Measurements from ENCODE around the gene CEBPG.

CEBPG gene

GRCh38 chr19:33406521-33407139, 33.1 kb downstream of the CEBPG start:
- Histone ChIP-seq H3F3A (ENCODE audit: insufficient read depth, low read length) (no peaks in the 10 kb centered on the region), H2AFZ (ENCODE audit: low read length) (no peak overlapping the region), H3K27me3 (replicated peaks; ENCODE audit: insufficient read depth, low read length) (no peaks in the 10 kb centered on the region), H3K36me3 (replicated peaks; ENCODE audit: insufficient read depth, low read length) (no peaks in the 10 kb centered on the region), H3K4me3 (ENCODE audit: low read length) (no peak overlapping the region), H4K20me1 (ENCODE audit: insufficient read depth, low read length) (no peaks in the 10 kb centered on the region), H3K4me1 (ENCODE audit: low read length) (no peaks in the 10 kb centered on the region), H3K27ac (ENCODE audit: low read length) (no peak overlapping the region), H3K79me2 (ENCODE audit: low read length) (no peaks in the 10 kb centered on the region), H3K4me2 (ENCODE audit: low read depth, low read length) (no peak overlapping the region), H3K9me3 (replicated peaks; ENCODE audit: insufficient read depth, low read length) (no peaks in the 10 kb centered on the region), H3K9me2 (replicated peaks; ENCODE audit: insufficient read depth, low read length) (no peaks in the 10 kb centered on the region), H3K9ac (ENCODE audit: low read length) (no peak overlapping the region)
- TF ChIP-seq CTCF (IDR thresholded peaks at IDR 0.05; ENCODE audit: low read length) (peak; percentile 84), EZH2 (optimal IDR thresholded peaks at IDR 0.05; ENCODE audit: low read depth, low read length) (no peak)
- DNase-seq: peak; percentile 33

- Histone ChIP-seq H3K36me3 (replicated peaks; ENCODE audit: insufficient read depth, low read length) (no peaks in the 10 kb centered on the region), H4K20me1 (ENCODE audit: insufficient read depth, low read length) (no peaks in the 10 kb centered on the region), H3K4me1 (ENCODE audit: low read length) (no peaks in the 10 kb centered on the region), H2AFZ (ENCODE audit: low read length) (no peak overlapping the region), H3K27me3 (replicated peaks; ENCODE audit: insufficient read depth, low read length) (no peaks in the 10 kb centered on the region), H3K9me3 (replicated peaks; ENCODE audit: insufficient read depth, low read length) (no peaks in the 10 kb centered on the region), H3K27ac (ENCODE audit: low read length) (no peak overlapping the region), H3K79me2 (ENCODE audit: low read length) (no peaks in the 10 kb centered on the region), H3K4me3 (ENCODE audit: low read length) (no peak overlapping the region), H3F3A (ENCODE audit: insufficient read depth, low read length) (no peaks in the 10 kb centered on the region), H3K9ac (ENCODE audit: low read length) (no peak overlapping the region), H3K9me2 (replicated peaks; ENCODE audit: insufficient read depth, low read length) (no peaks in the 10 kb centered on the region), H3K4me2 (ENCODE audit: low read depth, low read length) (no peak overlapping the region)
- no peak for DNase-seq
- no peak for TF ChIP-seq EZH2phosphoT487 (IDR thresholded peaks at IDR 0.05; ENCODE audit: low read length)
- no peak for TF ChIP-seq EZH2 (optimal IDR thresholded peaks at IDR 0.05; ENCODE audit: low read depth, low read length)
- TF ChIP-seq CTCF (IDR thresholded peaks at IDR 0.05; ENCODE audit: low read length): no peak; the same call in 1 of the 2 replicates
Observed at GRCh38 chr19:33407140-33407551, 33.6 kb downstream of the CEBPG start.

- no peak overlapping the region for H3K9ac ChIP-seq (ENCODE audit: low read length)
- H4K20me1 ChIP-seq (ENCODE audit: insufficient read depth, low read length): no peaks in the 10 kb centered on the region
- no peaks in the 10 kb centered on the region for H3K9me2 ChIP-seq (replicated peaks; ENCODE audit: insufficient read depth, low read length)
- no peak overlapping the region for H2AFZ ChIP-seq (ENCODE audit: low read length)
- H3K79me2 ChIP-seq (ENCODE audit: low read length): no peaks in the 10 kb centered on the region
- no peaks in the 10 kb centered on the region for H3K4me1 ChIP-seq (ENCODE audit: low read length)
- no peaks in the 10 kb centered on the region for H3K9me3 ChIP-seq (replicated peaks; ENCODE audit: insufficient read depth, low read length)
- DNase-seq: no peak
- H3K36me3 ChIP-seq (replicated peaks; ENCODE audit: insufficient read depth, low read length): no peaks in the 10 kb centered on the region
- H3F3A ChIP-seq (ENCODE audit: insufficient read depth, low read length): no peaks in the 10 kb centered on the region
- TF ChIP-seq EZH2 (optimal IDR thresholded peaks at IDR 0.05; ENCODE audit: low read depth, low read length): no peak
- TF ChIP-seq CTCF (IDR thresholded peaks at IDR 0.05; ENCODE audit: low read length): no peak
- TF ChIP-seq EZH2phosphoT487 (IDR thresholded peaks at IDR 0.05; ENCODE audit: low read length): no peak
- no peak overlapping the region for H3K4me2 ChIP-seq (ENCODE audit: low read depth, low read length)
- H3K27ac ChIP-seq (ENCODE audit: low read length): no peak overlapping the region
- no peak overlapping the region for H3K4me3 ChIP-seq (ENCODE audit: low read length)
- no peaks in the 10 kb centered on the region for H3K27me3 ChIP-seq (replicated peaks; ENCODE audit: insufficient read depth, low read length)
Observed at GRCh38 chr19:33407716-33408115, 34.2 kb downstream of the CEBPG start.

Measured in MM.1S (cell line).